Neural cell (in vitro differentiated cells): ENCODE data around the gene ANKRD42. TPM values are rescaled to one million over a fixed set of nuclear protein-coding genes. Genes with fewer than 3 reads are reported as not detected.
A peak's percentile ranks its signal among the peaks of the same experiment; 100 is the strongest.

Experiments used
- H2AFZ ChIP-seq: fragments of 200-600, 300-800 bp; sonication (generic), shearing (Covaris generic); 2 replicates; pipeline ENCODE4 v1.6.0; 2014; ENCODE audit warnings: low read depth, mild to moderate bottlenecking, antibody characterized with exemption, low read length, moderate library complexity
- H3F3A ChIP-seq: fragments of 200-600 bp; shearing (Covaris generic); 2 replicates; pipeline ENCODE4 v1.6.1; 2016; ENCODE audit warnings: mild to moderate bottlenecking, moderate library complexity, mixed read lengths, antibody characterized with exemption, low read length; ENCODE audit not compliant: insufficient read depth, poor library complexity, severe bottlenecking
- H3K27ac ChIP-seq: fragments of 200-600, 300-800 bp; sonication (generic), shearing (Covaris generic); 2 replicates; pipeline ENCODE4 v1.5.1; 2014; ENCODE audit warnings: mild to moderate bottlenecking, low read length, moderate library complexity
- H3K27me3 ChIP-seq: fragments of 300-800, 200-600 bp; sonication (generic), shearing (Covaris generic); 2 replicates; pipeline ENCODE4 v1.6.0; 2014; ENCODE audit warnings: mild to moderate bottlenecking, low read depth, low read length, moderate library complexity; ENCODE audit not compliant: insufficient read depth
- H3K36me3 ChIP-seq: fragments of 300-800, 200-600 bp; sonication (generic), shearing (Covaris generic); 2 replicates; pipeline ENCODE4 v1.5.1; 2014; ENCODE audit warnings: mild to moderate bottlenecking, antibody characterized with exemption, low read length, moderate library complexity; ENCODE audit not compliant: insufficient read depth
- H3K4me2 ChIP-seq: fragments of 300-800, 200-600 bp; sonication (generic), shearing (Covaris generic); 2 replicates; pipeline ENCODE4 v1.6.0; 2014; ENCODE audit warnings: mild to moderate bottlenecking, low read length
- H3K4me3 ChIP-seq: fragments of 300-800, 200-600 bp; sonication (generic), shearing (Covaris generic); 2 replicates; pipeline ENCODE4 v1.5.1; 2014; ENCODE audit warnings: mild to moderate bottlenecking, low read length, moderate library complexity
- H3K79me2 ChIP-seq: fragments of 200-600 bp; shearing (Covaris generic); replicated peaks from 2 replicates; pipeline ENCODE4 v1.6.0; 2014; ENCODE audit warnings: mild to moderate bottlenecking, low read length, moderate library complexity; ENCODE audit not compliant: insufficient read depth
- H3K9ac ChIP-seq: fragments of 300-800, 200-600 bp; sonication (generic), shearing (Covaris generic); 2 replicates; pipeline ENCODE4 v1.6.1; 2016; ENCODE audit warnings: mild to moderate bottlenecking, low read length, mixed read lengths
- H3K9me2 ChIP-seq: fragments of 200-600 bp; shearing (Covaris generic); 2 replicates; pipeline ENCODE4 v1.6.1; 2016; ENCODE audit warnings: mild to moderate bottlenecking, low read length, mixed read lengths; ENCODE audit not compliant: insufficient read depth
- H3K9me3 ChIP-seq: fragments of 200-600, 300-800 bp; sonication (generic), shearing (Covaris generic); 2 replicates; pipeline ENCODE4 v1.6.1; 2016; ENCODE audit warnings: mild to moderate bottlenecking, mixed run types, low read length, moderate library complexity, mixed read lengths
- H4K20me1 ChIP-seq: fragments of 200-600 bp; shearing (Covaris generic); 2 replicates; pipeline ENCODE4 v1.6.1; 2016; ENCODE audit warnings: mild to moderate bottlenecking, mixed run types; ENCODE audit not compliant: insufficient read depth
- EP300 ChIP-seq: fragments of 450-650 bp; conservative IDR thresholded peaks from 2 replicates; pipeline ENCODE4 v1.6.1; 2014; ENCODE audit warnings: antibody characterized with exemption, mild to moderate bottlenecking, moderate library complexity; ENCODE audit not compliant: poor library complexity, severe bottlenecking
- EZH2 ChIP-seq: fragments of 200-600, 300-800 bp; shearing (Covaris generic), sonication (generic); IDR thresholded peaks from 2 replicates; pipeline ENCODE4 v1.6.1; 2014; ENCODE audit warnings: antibody characterized with exemption, low read length, borderline replicate concordance, mild to moderate bottlenecking; ENCODE audit not compliant: insufficient read depth, poor library complexity, severe bottlenecking
- MXI1 ChIP-seq: fragments of 450-650 bp; conservative IDR thresholded peaks from 2 replicates; pipeline ENCODE4 v1.6.1; 2014; ENCODE audit warnings: antibody characterized with exemption, mild to moderate bottlenecking; ENCODE audit not compliant: poor library complexity, severe bottlenecking
- POLR2AphosphoS5 ChIP-seq: IDR thresholded peaks from 2 replicates; pipeline ENCODE4 v1.6.1; 2012
- RAD21 ChIP-seq: fragments of 450-650 bp; conservative IDR thresholded peaks from 2 replicates; pipeline ENCODE4 v1.6.1; 2014; ENCODE audit warnings: antibody characterized with exemption, mild to moderate bottlenecking, moderate library complexity
- SMC3 ChIP-seq: fragments of 450-650 bp; conservative IDR thresholded peaks from 2 replicates; pipeline ENCODE4 v1.6.1; 2014; ENCODE audit warnings: antibody characterized with exemption, mild to moderate bottlenecking, moderate library complexity; ENCODE audit not compliant: poor library complexity
- TAF1 ChIP-seq: IDR thresholded peaks from 2 replicates; pipeline ENCODE4 v1.6.1; 2012; ENCODE audit warnings: low read depth
- polyA plus RNA-seq: library from polyadenylated mRNA; depleted of rRNA; stranded (reverse); fragments of >200 nt; gene quantifications from 2 replicates; pipeline ENCODE4 v1.2.3, GENCODE V29; 2014
- TF ChIP-seq, protein P1 (sequence below): IDR thresholded peaks from 2 replicates; pipeline ENCODE4 v1.6.1; 2012; ENCODE audit warnings: borderline replicate concordance
- TF ChIP-seq, protein P2 (sequence below): fragments of 450-650 bp; IDR thresholded peaks from 2 replicates; pipeline ENCODE4 v1.5.1; 2014; ENCODE audit warnings: antibody characterized with exemption, mild to moderate bottlenecking, moderate library complexity; ENCODE audit not compliant: poor library complexity, severe bottlenecking

Gene ANKRD42
- polyA plus RNA-seq, 1 donor from 2014 or later, result 16.1 TPM

- H3K9me2 ChIP-seq, result no peaks in the 10 kb centered on the region
Observed at GRCh38 chr11:83293457-83293774, 99.9 kb downstream of the ANKRD42 start.

DNA sequence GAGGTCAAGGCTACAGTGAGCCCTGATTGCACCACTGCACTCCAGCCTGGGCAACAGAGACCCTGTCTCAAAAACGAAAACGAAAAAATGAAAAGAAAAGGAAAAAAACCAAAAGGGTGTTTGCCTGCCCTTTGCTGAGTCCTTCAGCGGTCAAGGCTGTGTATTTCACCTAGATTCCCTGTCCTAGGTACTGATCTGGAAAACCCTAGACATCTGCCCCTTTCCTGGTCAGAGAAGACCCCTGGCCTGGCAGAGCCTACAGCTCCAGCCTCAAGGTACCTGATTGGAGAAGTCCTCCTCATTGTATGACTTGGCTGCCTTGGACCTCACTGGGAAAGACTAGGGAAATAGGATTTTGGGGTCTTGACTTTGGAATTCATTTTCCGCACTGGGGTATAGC, 100.7 kb downstream of the ANKRD42 start:
- Histone ChIP-seq H4K20me1 (no peaks in the 10 kb centered on the region), H3K4me3 (no peak overlapping the region), H3F3A (no peaks in the 10 kb centered on the region), H3K27ac (peak overlapping the region; percentile 94), H3K79me2 (no peaks in the 10 kb centered on the region), H3K4me2 (no peak overlapping the region), H3K9me2 (no peaks in the 10 kb centered on the region), H3K27me3 (no peaks in the 10 kb centered on the region), H3K36me3 (no peaks in the 10 kb centered on the region), H3K9ac (peak overlapping the region; percentile 55), H2AFZ (no peak overlapping the region), H3K9me3 (no peaks in the 10 kb centered on the region)
- no peak for TF ChIP-seq SMC3
- TF ChIP-seq RAD21, result no peak
- TF ChIP-seq EP300, result no peak
- TF ChIP-seq, protein P1, sequence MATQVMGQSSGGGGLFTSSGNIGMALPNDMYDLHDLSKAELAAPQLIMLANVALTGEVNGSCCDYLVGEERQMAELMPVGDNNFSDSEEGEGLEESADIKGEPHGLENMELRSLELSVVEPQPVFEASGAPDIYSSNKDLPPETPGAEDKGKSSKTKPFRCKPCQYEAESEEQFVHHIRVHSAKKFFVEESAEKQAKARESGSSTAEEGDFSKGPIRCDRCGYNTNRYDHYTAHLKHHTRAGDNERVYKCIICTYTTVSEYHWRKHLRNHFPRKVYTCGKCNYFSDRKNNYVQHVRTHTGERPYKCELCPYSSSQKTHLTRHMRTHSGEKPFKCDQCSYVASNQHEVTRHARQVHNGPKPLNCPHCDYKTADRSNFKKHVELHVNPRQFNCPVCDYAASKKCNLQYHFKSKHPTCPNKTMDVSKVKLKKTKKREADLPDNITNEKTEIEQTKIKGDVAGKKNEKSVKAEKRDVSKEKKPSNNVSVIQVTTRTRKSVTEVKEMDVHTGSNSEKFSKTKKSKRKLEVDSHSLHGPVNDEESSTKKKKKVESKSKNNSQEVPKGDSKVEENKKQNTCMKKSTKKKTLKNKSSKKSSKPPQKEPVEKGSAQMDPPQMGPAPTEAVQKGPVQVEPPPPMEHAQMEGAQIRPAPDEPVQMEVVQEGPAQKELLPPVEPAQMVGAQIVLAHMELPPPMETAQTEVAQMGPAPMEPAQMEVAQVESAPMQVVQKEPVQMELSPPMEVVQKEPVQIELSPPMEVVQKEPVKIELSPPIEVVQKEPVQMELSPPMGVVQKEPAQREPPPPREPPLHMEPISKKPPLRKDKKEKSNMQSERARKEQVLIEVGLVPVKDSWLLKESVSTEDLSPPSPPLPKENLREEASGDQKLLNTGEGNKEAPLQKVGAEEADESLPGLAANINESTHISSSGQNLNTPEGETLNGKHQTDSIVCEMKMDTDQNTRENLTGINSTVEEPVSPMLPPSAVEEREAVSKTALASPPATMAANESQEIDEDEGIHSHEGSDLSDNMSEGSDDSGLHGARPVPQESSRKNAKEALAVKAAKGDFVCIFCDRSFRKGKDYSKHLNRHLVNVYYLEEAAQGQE, result no peak
- TF ChIP-seq POLR2AphosphoS5, result no peak
- TF ChIP-seq, protein P2, sequence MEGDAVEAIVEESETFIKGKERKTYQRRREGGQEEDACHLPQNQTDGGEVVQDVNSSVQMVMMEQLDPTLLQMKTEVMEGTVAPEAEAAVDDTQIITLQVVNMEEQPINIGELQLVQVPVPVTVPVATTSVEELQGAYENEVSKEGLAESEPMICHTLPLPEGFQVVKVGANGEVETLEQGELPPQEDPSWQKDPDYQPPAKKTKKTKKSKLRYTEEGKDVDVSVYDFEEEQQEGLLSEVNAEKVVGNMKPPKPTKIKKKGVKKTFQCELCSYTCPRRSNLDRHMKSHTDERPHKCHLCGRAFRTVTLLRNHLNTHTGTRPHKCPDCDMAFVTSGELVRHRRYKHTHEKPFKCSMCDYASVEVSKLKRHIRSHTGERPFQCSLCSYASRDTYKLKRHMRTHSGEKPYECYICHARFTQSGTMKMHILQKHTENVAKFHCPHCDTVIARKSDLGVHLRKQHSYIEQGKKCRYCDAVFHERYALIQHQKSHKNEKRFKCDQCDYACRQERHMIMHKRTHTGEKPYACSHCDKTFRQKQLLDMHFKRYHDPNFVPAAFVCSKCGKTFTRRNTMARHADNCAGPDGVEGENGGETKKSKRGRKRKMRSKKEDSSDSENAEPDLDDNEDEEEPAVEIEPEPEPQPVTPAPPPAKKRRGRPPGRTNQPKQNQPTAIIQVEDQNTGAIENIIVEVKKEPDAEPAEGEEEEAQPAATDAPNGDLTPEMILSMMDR, result no peak
- TF ChIP-seq MXI1, result no peak
- TF ChIP-seq EZH2, result no peak
- no peak for TF ChIP-seq TAF1

More at GRCh38 chr11:83293457-83293774, 99.9 kb downstream of the ANKRD42 start:
- TF ChIP-seq SMC3 (no peak), TAF1 (no peak), MXI1 (no peak), EZH2 (no peak), RAD21 (no peak), POLR2AphosphoS5 (no peak), EP300 (no peak)
- TF ChIP-seq, protein P1, result no peak
- TF ChIP-seq, protein P2, result no peak
- Histone ChIP-seq H3F3A (no peaks in the 10 kb centered on the region), H2AFZ (peak overlapping the region; percentile 1), H3K27ac (peak overlapping the region; percentile 94), H3K79me2 (no peaks in the 10 kb centered on the region), H3K4me2 (peak overlapping the region; percentile 3), H4K20me1 (no peaks in the 10 kb centered on the region), H3K9ac (peak overlapping the region; percentile 55), H3K27me3 (no peaks in the 10 kb centered on the region), H3K9me3 (no peaks in the 10 kb centered on the region), H3K36me3 (no peaks in the 10 kb centered on the region), H3K4me3 (no peak overlapping the region)
